GM19438 (cell line): ENCODE results near the gene GNA15.
"Not testable (repeated sequence)": the region's sequence is repeated elsewhere in the genome, so short reads cannot be mapped to it uniquely, and the experiment has no call there.

Experiments used
- ATAC-seq: cut with Tn5 transposase; IDR thresholded peaks from one replicate; pipeline ENCODE4 v1.9.1; 2021; ENCODE audit warnings: low read depth; ENCODE audit not compliant: unreplicated experiment

The GNA15 gene

GRCh38 chr19:3135961-3136683 is at the start of gene GNA15:
Gene GNA15 (plus strand): TSS chr19:3136033. CDS start chr19:3136451, 418 bp downstream.
- ATAC-seq: no peak

- no peak for ATAC-seq
Measured at GRCh38 chr19:3087769-3088168, 48.1 kb upstream of the GNA15 start.

GRCh38 chr19:3089299-3089855 is 46.5 kb upstream of the GNA15 start:
- ATAC-seq: not testable (repeated sequence)

GRCh38 chr19:3094601-3095440 is 41.0 kb upstream of the GNA15 start:
- no peak for ATAC-seq

GRCh38 chr19:3095441-3096191 is 40.2 kb upstream of the GNA15 start:
- ATAC-seq: no peak

GRCh38 chr19:3096267-3096901 is 39.4 kb upstream of the GNA15 start:
- no peak for ATAC-seq

GRCh38 chr19:3096902-3097326 is 38.9 kb upstream of the GNA15 start:
- no peak for ATAC-seq

- ATAC-seq: no peak
Measured at GRCh38 chr19:3097442-3097871, 38.4 kb upstream of the GNA15 start.

- ATAC-seq: no peak
Measured at GRCh38 chr19:3098141-3098514, 37.7 kb upstream of the GNA15 start.

GRCh38 chr19:3098515-3099346 is 37.1 kb upstream of the GNA15 start:
- no peak for ATAC-seq

- ATAC-seq: no peak
Measured at GRCh38 chr19:3099347-3100145, 36.3 kb upstream of the GNA15 start.

- ATAC-seq: no peak
Measured at GRCh38 chr19:3100331-3100730, 35.5 kb upstream of the GNA15 start.

GRCh38 chr19:3100747-3101730 is 34.8 kb upstream of the GNA15 start:
- ATAC-seq: no peak

- no peak for ATAC-seq
Measured at GRCh38 chr19:3102239-3103140, 33.3 kb upstream of the GNA15 start.

- ATAC-seq: no peak
Measured at GRCh38 chr19:3104708-3104983, 31.2 kb upstream of the GNA15 start.

GRCh38 chr19:3105641-3106508 is 30.0 kb upstream of the GNA15 start:
- no peak for ATAC-seq
